HepG2 (cell line): ENCODE data around the gene TLCD3B. TPM values are rescaled to one million over a fixed set of nuclear protein-coding genes. Genes with fewer than 3 reads are reported as not detected.
A peak's percentile ranks its signal among the peaks of the same experiment; 100 is the strongest.

Experiments
- AKAP8 ChIP-seq: sonication (generic); formaldehyde crosslinking; IDR thresholded peaks from 2 replicates; pipeline ENCODE4 v1.5.1; 2020; ENCODE audit warnings: mild to moderate bottlenecking, missing genetic modification reagents
- ARNTL ChIP-seq: sonication (generic); formaldehyde crosslinking; IDR thresholded peaks from 2 replicates; pipeline ENCODE4 v1.4.0; 2020; ENCODE audit warnings: mild to moderate bottlenecking, missing genetic modification reagents
- CBX1 ChIP-seq: IDR thresholded peaks from one replicate; pipeline ENCODE4 v1.6.1; 2016; ENCODE audit warnings: antibody characterized with exemption, low read depth
- CCDC6 ChIP-seq: sonication (generic); formaldehyde crosslinking; IDR thresholded peaks from 2 replicates; pipeline ENCODE4 v1.8.1; 2022; ENCODE audit warnings: mild to moderate bottlenecking, missing genetic modification reagents, moderate library complexity
- FOSL1 ChIP-seq: sonication (generic); formaldehyde crosslinking; IDR thresholded peaks from 2 replicates; pipeline ENCODE4 v1.9.0; 2021; ENCODE audit warnings: missing genetic modification reagents, borderline replicate concordance
- FUBP1 ChIP-seq: sonication (generic); formaldehyde crosslinking; IDR thresholded peaks from 2 replicates; pipeline ENCODE4 v1.5.1; 2020; ENCODE audit warnings: missing genetic modification reagents, mild to moderate bottlenecking, borderline replicate concordance
- GMEB2 ChIP-seq: IDR thresholded peaks from 2 replicates; pipeline ENCODE4 v1.6.1; 2016; ENCODE audit warnings: missing biosample characterization, missing genetic modification reagents, low read depth
- GZF1 ChIP-seq: sonication (generic); formaldehyde crosslinking; IDR thresholded peaks from 2 replicates; pipeline ENCODE4 v1.5.1; 2020; ENCODE audit warnings: mild to moderate bottlenecking, missing genetic modification reagents
- HCFC1 ChIP-seq: fragments of 150-350 bp; IDR thresholded peaks from 2 replicates; pipeline ENCODE4 v1.6.1; 2014; ENCODE audit warnings: low read depth, low read length
- KLF6 ChIP-seq: IDR thresholded peaks from 2 replicates; pipeline ENCODE4 v1.8.0; 2016; ENCODE audit warnings: missing biosample characterization, missing genetic modification reagents
- MAFK ChIP-seq, 2 experiments: IDR thresholded peaks in 1 of 2; conservative IDR thresholded peaks in 1 of 2; 2 replicates each; pipeline ENCODE4 v1.6.1; 2011; ENCODE audit warnings: improper control_type of control experiment in 2 of 2, low read length in 2 of 2
- SMAD3 ChIP-seq: sonication (generic); formaldehyde crosslinking; IDR thresholded peaks from 2 replicates; pipeline ENCODE4 v1.4.0; 2020; ENCODE audit warnings: missing genetic modification reagents
- SUZ12 ChIP-seq: fragments of 150-350 bp; IDR thresholded peaks from 2 replicates; pipeline ENCODE4 v1.6.1; 2014; ENCODE audit warnings: low read depth, low read length
- TOE1 ChIP-seq: sonication (generic); formaldehyde crosslinking; IDR thresholded peaks from 2 replicates; pipeline ENCODE4 v1.4.0; 2020; ENCODE audit warnings: mild to moderate bottlenecking, missing genetic modification reagents
- U2AF2 ChIP-seq: fragments of 200-400 bp; formaldehyde crosslinking; IDR thresholded peaks from 2 replicates; pipeline ENCODE4 v1.6.1; 2017; ENCODE audit warnings: low read depth, mild to moderate bottlenecking, low read length
- ZBTB21 ChIP-seq: sonication (generic); formaldehyde crosslinking; IDR thresholded peaks from 2 replicates; pipeline ENCODE4 v1.4.0; 2020; ENCODE audit warnings: missing genetic modification reagents
- ZKSCAN5 ChIP-seq: sonication (generic); formaldehyde crosslinking; IDR thresholded peaks from 2 replicates; pipeline ENCODE4 v1.5.1; 2020; ENCODE audit warnings: mild to moderate bottlenecking, missing genetic modification reagents
- ZNF337 ChIP-seq: sonication (generic); formaldehyde crosslinking; IDR thresholded peaks from 2 replicates; pipeline ENCODE4 v1.5.1; 2020; ENCODE audit warnings: missing genetic modification reagents, low read depth, mild to moderate bottlenecking, borderline replicate concordance
- ZNF350 ChIP-seq: sonication (generic); formaldehyde crosslinking; IDR thresholded peaks from 2 replicates; pipeline ENCODE4 v1.4.0; 2020; ENCODE audit warnings: mild to moderate bottlenecking, low read depth, missing genetic modification reagents, borderline replicate concordance
- ZNF362 ChIP-seq: sonication (generic); formaldehyde crosslinking; IDR thresholded peaks from 2 replicates; pipeline ENCODE4 v1.4.0; 2020; ENCODE audit warnings: missing genetic modification reagents, mild to moderate bottlenecking, borderline replicate concordance
- ZNF562 ChIP-seq: sonication (generic); formaldehyde crosslinking; IDR thresholded peaks from 2 replicates; pipeline ENCODE4 v1.8.0; 2022; ENCODE audit warnings: missing genetic modification reagents, borderline replicate concordance
- ZNF724P ChIP-seq: sonication (generic); formaldehyde crosslinking; IDR thresholded peaks from 2 replicates; pipeline ENCODE4 v1.8.0; 2022; ENCODE audit warnings: missing genetic modification reagents, borderline replicate concordance
- polyA plus RNA-seq, 8 experiments: library from polyadenylated mRNA; depleted of rRNA in 3 of 8; stranded (reverse) in 7 of 8; unstranded in 1 of 8; fragments of >200 nt; fragmentation: Illumina TruSeq in 4 of 8; extraction: Trizol in 4 of 8; gene quantifications; 2 replicates each; pipeline versions ENCODE4 v1.2.1 to v1.2.3, GENCODE V29; 2011 to 2016; ENCODE audit warnings: low read depth in 4 of 8, missing spikeins in 1 of 8, mixed read lengths in 1 of 8; ENCODE audit not compliant: insufficient read depth in 1 of 8
- total RNA-seq, 5 experiments: library from RNA; depleted of rRNA; stranded (reverse); fragments of >200 nt; fragmentation: Illumina TruSeq; extraction: Trizol; gene quantifications; 2 replicates each; pipeline ENCODE4 v1.2.3, GENCODE V29; 2016; ENCODE audit warnings: low read depth in 1 of 5
- TF ChIP-seq, protein P1 (sequence below): sonication (generic); formaldehyde crosslinking; IDR thresholded peaks from 2 replicates; pipeline ENCODE4 v1.8.1; 2023; ENCODE audit warnings: mild to moderate bottlenecking, moderate library complexity, missing genetic modification reagents

TLCD3B gene
- total and polyA plus RNA-seq, 2 of the 13 experiments (the other 11 are each of a cell fraction or from before 2014, with no cell fraction given): not detected

DNA sequence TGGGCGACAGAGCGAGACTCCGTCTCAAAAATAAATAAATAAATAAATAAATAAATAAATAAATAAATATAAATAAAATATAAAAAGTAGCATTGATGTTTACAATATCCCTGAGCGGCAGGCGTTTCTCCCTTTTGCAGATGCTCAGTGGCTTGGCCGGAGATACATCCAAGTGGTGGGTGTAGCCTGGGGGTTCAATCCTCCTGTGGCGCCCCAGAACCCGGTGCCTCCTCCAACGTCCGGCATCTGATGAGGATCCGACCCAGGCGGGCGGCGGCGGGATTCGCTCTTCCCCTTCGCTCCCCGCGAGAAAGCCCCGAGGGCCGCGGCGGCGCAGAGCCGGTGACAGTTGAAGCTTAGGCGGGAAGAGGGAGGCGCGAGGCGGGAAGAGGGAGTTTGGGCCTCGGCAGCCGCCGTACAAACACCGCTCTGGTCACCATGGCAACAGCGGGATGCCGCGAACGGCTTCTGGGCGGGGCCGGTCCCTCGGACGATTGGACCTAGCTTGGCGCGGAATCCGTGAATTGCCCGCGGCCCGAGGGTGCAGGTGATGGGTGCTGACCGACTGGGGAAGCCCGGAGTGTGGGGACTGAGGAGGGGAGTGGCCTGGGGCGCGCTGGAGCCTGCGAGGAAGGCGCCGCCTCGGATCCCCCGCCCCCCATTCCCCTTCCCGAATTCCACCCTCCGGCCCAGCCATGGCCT, 21.8 kb upstream of the TLCD3B start (continued):
- TF ChIP-seq AKAP8 (CRISPR knock-in tag) (peak; percentile 86; the same call in 1 of the 2 replicates), CBX1 (peak; percentile 80), ZNF562 (CRISPR knock-in tag) (peak; percentile 87; the same call in 1 of the 2 replicates), GMEB2 (CRISPR knock-in tag) (no peak), ARNTL (CRISPR knock-in tag) (peak; percentile 65; the same call in 1 of the 2 replicates), KLF6 (CRISPR knock-in tag) (0 out of 2 replicates have a peak, but pooled peaks have one; percentile 68), ZNF724P (CRISPR knock-in tag) (no peak), ZNF362 (peak; percentile 66; the same call in 1 of the 2 replicates), FUBP1 (CRISPR knock-in tag) (no peak), MAFK (conservative IDR thresholded peaks at IDR 0.05 in 1 of 2, IDR thresholded peaks at IDR 0.05 in 1 of 2; ENCODE audit: low read length in 2 of 2) (no peak), ZNF337 (peak; percentile 96; the same call in 1 of the 2 replicates), CCDC6 (CRISPR knock-in tag) (peak; percentile 88; the same call in 1 of the 2 replicates), U2AF2 (no peak), ZBTB21 (peak; percentile 51; the same call in 1 of the 2 replicates), HCFC1 (peak; percentile 64), FOSL1 (CRISPR knock-in tag) (no peak), SMAD3 (CRISPR knock-in tag) (peak; percentile 87; the same call in 1 of the 2 replicates), GZF1 (no peak), SUZ12 (no peak), ZNF350 (CRISPR knock-in tag) (peak; percentile 92; the same call in 1 of the 2 replicates), TOE1 (CRISPR knock-in tag) (peak; percentile 85; the same call in 1 of the 2 replicates), ZKSCAN5 (CRISPR knock-in tag) (no peak)
- TF ChIP-seq, protein P1, sequence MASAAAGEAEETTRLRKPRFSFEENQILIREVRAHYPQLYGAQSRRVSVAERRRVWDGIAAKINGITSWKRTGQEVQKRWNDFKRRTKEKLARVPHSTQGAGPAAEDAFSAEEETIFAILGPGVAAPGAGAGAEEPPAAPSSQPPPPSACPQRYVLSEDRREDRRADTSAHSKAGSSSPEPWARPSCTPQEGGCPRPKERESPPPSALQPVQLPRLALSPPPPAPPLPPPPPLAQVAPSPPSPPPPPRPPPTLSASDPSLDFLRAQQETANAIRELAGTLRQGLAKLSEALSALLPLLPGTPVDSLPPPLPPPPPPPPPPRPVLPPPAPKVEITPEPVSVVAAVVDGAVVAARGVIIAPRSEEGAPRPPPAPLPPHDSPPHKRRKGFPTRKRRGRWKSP (CRISPR knock-in tag): peak; percentile 94
